Muscle layer of colon (tissue), 2 donors: ENCODE data around the gene MOBP.

Experiments
- H3K27ac ChIP-seq: one replicate; pipeline ENCODE4 v1.7.0; 2013; ENCODE audit warnings: low read depth, mild to moderate bottlenecking, low read length, moderate library complexity
- H3K27me3 ChIP-seq, 2 donors: one replicate each; pipeline ENCODE4 v1.7.0; 2013; ENCODE audit warnings: low read length in 2 of 2, mild to moderate bottlenecking in 2 of 2; ENCODE audit not compliant: insufficient read depth in 2 of 2, control insufficient read depth in 1 of 2
- H3K36me3 ChIP-seq: one replicate; pipeline ENCODE4 v1.7.0; 2013; ENCODE audit warnings: mild to moderate bottlenecking, low read length; ENCODE audit not compliant: insufficient read depth
- H3K4me1 ChIP-seq: one replicate; pipeline ENCODE4 v1.7.0; 2013; ENCODE audit warnings: mild to moderate bottlenecking, low read length; ENCODE audit not compliant: insufficient read depth
- H3K4me3 ChIP-seq, 2 donors: one replicate each; pipeline ENCODE4 v1.7.0; 2013; ENCODE audit warnings: low read length in 2 of 2, low read depth in 1 of 2, mild to moderate bottlenecking in 1 of 2, moderate library complexity in 1 of 2
- H3K9ac ChIP-seq: one replicate; pipeline ENCODE4 v1.7.0; 2013; ENCODE audit warnings: low read length
- H3K9me3 ChIP-seq: one replicate; pipeline ENCODE4 v1.7.0; 2013; ENCODE audit warnings: mild to moderate bottlenecking, low read length
- donor health status: abdominal sarcoma.
- donor health status: Adenocarcinoma of cecum.

Gene MOBP

GRCh38 chr3:39550354-39551051 is 83.0 kb downstream of the MOBP start:
- Histone ChIP-seq H3K36me3 (no peaks in the 10 kb centered on the region), H3K4me1 (no peaks in the 10 kb centered on the region), H3K4me3 (no peak overlapping the region), H3K27me3 (no peaks in the 10 kb centered on the region), H3K9ac (no peak overlapping the region), H3K9me3 (no peaks in the 10 kb centered on the region), H3K27ac (no peak overlapping the region)
